Skin epidermis (tissue), 12 donors: ENCODE measurements around the gene CAMK1G.
A peak's percentile ranks its signal among the peaks of the same experiment; 100 is the strongest.

Experiments
- H3K27ac ChIP-seq, 21 experiments: fragments of 200-600 bp; sonication (generic) in 11 of 21; one replicate each; pipeline ENCODE4 v1.5.0; 2020; ENCODE audit warnings: mild to moderate bottlenecking in 3 of 21, inconsistent platforms in 2 of 21, moderate library complexity in 2 of 21
- H3K4me3 ChIP-seq, 7 experiments: fragments of 200-600 bp; sonication (generic) in 2 of 7; one replicate each; pipeline ENCODE4 v1.5.0; 2020; ENCODE audit warnings: inconsistent platforms in 2 of 7, mild to moderate bottlenecking in 2 of 7, moderate library complexity in 1 of 7

The CAMK1G gene

DNA sequence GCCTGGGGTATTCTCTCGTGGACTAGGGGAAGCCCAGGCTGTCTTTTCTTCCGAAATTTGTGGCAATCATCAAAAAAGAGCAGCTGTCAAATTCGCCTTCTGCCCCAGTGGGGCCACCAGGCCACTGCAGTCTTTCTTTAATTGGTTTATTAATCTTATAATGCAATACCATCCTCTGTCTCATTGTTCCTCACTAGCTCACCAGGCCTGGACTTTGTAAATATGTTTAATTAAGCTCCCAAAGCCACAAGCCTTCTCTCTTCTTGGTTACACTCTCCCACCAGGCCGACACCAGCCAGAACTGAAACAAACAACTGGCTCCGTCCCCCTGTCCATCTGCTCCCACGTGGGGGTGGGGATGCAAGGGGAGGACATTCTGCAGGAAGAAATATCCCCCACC is 22.0 kb upstream of the CAMK1G start:
- Histone ChIP-seq H3K4me3 (no peak overlapping the region), H3K27ac (no peak overlapping the region)

DNA sequence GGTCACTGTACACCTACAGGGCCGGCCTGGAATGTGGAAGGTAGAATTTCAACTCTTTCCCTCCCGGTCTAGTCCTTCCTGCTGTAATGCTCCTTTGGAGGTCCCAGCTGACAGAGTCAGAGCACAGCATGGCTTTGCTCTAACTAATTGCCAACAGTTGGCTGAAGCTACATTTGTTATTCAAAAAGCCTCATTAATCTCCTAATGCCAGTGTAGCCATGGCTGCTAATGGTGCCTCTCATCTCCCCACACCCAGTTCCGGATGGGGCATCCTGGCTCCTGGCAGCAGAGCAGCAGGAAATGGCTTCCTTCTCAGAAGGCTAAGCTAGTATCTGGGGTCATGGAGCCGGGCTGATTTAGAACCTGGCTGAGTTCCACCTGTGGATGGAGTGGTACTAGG is 18.7 kb upstream of the CAMK1G start:
- Histone ChIP-seq H3K4me3 (no peak overlapping the region), H3K27ac (no peak overlapping the region)

DNA sequence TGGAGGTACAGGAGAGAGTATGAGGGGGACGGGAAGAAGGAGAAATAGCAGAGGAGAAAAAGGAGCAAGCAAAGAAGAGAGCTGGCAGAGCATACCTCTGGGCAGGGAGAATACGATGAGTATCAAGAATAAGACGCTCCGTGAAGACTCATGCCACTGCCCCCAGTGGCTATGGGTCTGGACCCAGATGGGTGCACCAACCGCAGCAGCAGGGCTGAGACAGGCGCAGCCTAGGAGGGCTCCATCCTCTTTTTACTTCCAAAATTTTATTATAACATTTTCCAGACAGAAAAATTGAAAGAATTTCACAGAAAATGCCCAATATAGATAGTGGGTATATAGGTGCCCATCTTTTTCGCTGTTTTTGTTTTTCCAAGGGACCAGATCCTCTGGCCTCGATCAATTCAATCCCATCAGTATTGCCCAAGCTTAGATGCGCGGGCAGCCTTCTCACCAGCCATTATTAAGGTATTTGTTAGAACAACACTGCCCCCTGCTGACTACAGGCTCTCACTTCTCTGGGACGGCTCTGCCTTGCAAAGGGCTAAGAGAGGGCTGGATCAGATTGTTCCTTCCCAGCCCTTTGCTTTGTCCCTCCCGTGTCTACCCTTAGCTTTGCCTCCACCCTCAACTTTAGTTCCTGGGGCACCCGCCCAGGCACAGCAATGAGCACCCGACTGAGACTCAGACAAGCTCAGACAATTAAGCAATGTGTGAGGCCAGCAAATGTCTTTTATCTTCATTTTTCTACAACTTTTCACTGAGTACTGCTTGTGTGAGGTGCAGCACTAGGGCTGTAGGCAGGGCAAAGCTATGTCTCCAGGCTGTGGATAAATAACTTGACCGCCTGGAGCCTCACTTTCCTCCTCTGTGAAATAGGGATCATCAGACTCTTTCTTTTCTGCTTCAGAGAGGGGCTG is 17.5 kb upstream of the CAMK1G start:
- Histone ChIP-seq H3K27ac (peak overlapping the region in 1 of 21 experiments; percentile 34), H3K4me3 (no peak overlapping the region)

DNA sequence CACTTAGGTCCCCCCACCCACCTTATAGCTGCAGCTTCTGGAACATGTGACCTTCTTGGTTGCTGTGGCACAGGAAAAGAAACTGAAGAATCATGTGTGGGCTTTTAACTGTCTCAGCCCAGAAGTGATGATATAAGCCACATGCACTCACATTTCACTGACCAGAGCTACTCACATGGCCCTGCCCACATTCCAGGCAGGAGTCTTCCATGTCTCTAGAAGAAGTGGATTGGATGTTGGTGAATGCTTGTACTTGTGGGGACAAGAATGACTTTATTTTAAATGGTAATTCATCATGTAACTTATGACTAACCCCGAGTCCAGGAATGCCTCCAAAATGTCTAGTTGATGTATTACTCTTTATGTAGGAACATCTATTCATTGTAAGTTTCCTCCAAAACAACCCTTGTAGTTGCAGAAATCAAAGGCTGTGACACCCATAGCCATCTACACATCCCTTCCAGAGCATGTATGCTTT is 15.8 kb upstream of the CAMK1G start:
- no peak overlapping the region for H3K4me3 ChIP-seq
- no peak overlapping the region for H3K27ac ChIP-seq

DNA sequence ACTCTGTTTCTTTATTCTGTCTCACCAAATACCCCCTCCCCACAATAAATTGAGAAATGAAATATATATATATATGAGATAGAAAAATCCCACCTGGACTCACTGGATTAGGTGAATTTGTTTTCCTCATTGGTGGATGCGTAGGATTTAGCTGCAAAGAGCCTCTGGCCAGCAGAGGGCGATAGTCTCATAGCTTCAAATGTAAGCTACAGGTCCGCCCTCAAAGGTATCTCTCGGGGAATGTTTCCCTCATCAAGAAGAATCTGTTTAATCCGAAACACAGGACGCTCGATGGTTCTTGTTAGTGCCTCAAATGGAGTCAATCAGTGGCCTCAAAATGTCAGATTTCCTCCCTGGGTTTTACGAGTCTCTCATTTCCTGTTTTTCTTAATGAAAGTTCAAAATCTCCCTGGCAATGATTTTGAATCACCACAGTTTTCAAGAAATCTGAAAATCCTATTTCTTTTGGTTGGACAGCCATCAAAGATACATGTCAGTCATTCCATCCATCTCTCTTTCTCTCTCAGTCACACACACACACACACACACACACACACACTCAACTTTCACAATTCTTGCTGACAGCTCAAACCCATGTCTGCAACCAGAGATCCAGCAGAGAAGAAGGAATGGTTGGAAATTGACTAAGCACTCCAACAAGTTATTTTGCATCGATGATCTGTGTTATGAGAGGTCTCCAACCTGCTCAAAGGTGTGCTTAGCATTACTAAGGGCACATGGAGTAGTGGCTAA is 13.9 kb upstream of the CAMK1G start:
- H3K4me3 ChIP-seq, result no peak overlapping the region

DNA sequence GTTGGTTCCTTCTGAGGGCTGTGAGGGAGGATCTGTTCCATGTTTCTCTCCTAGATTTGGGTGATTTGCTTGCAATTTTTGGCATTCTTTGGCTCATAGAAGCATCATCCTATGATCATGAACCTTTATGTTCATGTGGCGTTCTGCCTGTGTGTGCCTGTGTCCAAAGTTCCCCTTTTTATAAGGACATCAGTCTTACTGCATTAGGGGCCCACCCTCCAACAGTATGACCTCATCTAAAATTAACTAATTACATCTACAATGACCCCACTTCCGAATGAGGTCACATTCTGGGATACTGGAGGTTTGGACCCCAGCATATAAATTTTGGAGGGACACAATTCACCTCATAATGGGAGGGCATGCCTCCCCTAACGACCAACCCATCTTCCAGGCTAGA is 12.8 kb upstream of the CAMK1G start:
- H3K27ac ChIP-seq, result no peak overlapping the region
- H3K4me3 ChIP-seq, result no peak overlapping the region

More for the DNA sequence above, 13.9 kb upstream of the CAMK1G start:
- H3K27ac ChIP-seq, result no peak overlapping the region

DNA sequence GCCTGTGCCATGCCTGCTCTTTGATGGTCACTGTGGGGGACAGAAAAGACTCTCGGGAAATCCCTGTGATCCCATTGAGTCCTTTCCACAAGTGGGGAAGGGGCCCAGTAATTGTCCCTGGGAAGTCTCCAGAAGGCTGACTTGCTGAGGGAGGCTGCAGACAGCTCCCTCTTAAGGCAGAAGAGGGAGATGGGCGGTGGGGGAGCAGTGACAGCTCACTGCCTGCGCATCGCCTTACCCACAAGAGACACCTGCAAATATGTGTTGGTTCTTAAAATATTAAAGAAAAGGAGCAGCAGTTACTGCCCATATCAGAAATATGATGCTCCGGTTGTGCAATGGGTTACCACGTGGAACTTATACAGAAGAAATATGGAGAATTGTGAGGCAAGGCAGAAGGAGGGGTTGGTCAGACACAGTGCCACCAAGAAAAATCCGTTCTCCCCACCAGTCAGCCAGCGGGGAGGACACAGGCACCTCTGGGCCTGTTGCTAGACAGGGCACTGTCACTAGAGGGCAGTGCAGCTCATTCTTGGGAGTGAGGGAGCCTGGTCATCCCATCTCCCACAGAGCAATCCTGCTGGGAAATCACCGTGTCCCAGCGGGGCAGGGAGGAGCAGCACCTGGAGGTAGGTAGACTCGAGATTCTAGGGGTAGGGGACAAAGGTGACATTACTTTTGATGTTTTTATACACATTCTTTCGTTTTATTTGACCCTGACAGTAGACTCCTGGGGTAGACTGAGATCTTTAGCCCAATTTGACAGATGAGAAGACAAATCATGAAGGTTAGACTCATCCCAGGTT is 6.9 kb upstream of the CAMK1G start:
- Histone ChIP-seq H3K27ac (no peak overlapping the region), H3K4me3 (no peak overlapping the region)

DNA sequence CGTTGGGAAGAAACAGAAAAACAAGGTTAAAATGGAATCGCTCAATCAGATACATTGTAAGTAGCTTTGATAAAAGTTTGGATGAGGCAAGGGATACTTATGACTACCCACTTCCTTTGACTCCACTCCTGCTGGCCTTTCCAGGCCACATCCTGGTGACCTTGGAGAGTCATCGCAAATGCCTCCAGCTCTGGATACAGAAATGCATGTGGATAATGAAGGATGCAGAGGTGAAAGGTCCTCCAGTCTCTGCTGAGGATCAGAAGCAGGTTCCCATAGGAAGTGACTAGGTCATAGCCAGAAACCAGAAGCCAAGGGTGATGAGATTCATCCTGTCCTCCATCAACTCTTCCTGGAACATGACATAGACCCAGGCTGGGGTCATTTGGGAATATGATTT is 6.2 kb upstream of the CAMK1G start:
- Histone ChIP-seq H3K27ac (no peak overlapping the region), H3K4me3 (no peak overlapping the region)

DNA sequence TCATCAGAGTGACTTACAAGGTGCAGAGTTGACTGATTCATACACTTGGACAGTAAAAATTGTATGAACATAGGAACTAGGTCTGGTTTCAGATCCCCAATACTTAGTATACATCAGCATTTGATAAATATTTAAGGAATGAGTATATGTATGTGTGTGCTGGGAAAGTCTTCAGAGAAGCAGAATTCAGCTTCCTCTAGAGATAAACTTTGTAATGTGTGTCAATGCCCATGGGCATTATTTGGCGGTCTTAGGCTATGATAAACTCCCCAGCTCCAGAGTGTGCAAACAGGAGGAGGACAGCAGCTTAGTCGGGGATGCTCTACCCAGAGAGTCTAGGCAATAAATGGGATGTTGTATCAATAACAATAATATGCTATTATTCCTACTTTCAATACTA is 2.9 kb upstream of the CAMK1G start:
- Histone ChIP-seq H3K27ac (no peak overlapping the region), H3K4me3 (no peak overlapping the region)

DNA sequence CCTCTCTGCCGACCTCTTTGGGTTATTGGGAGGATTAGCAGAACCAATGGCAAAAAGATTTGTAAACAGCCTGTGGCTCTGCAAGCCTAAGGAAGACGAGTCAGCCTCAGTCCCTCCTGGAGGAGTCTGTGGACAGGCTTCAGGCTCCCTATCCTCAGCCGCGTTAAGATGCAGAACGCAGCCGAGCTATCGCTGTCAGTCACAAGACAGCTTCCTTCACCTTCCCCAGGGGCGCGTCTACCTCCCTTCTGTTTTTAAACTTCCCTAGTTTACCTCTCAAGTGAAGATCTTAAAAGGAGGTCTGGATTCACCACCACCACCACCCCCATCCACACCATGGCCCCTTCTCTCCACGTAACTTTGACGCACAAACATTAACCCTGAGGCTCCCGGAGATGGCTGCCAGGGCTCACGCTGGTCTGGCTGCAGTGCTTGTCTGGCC is 738 bp downstream of the CAMK1G start:
- Histone ChIP-seq H3K27ac (no peak overlapping the region), H3K4me3 (no peak overlapping the region)

DNA sequence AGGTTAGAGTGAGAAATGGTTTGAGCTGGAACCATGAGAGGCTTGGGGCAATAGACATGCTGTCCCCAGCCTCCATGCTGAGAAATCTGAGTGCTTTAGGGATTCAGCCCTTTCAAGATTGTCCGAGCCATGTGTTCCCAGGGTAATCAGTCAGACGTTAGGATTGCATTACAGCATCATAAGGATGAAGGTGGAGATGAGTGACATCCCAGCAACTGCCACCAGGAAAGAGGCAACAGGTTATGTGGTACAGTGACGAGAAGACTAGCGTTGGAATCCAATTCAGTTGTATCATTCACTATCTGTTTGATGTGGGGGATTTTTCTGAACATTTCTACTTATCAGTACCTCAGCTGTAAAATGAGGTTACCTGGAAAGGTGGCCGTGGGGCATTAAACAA is 1.7 kb downstream of the CAMK1G start:
- H3K4me3 ChIP-seq, result no peak overlapping the region

DNA sequence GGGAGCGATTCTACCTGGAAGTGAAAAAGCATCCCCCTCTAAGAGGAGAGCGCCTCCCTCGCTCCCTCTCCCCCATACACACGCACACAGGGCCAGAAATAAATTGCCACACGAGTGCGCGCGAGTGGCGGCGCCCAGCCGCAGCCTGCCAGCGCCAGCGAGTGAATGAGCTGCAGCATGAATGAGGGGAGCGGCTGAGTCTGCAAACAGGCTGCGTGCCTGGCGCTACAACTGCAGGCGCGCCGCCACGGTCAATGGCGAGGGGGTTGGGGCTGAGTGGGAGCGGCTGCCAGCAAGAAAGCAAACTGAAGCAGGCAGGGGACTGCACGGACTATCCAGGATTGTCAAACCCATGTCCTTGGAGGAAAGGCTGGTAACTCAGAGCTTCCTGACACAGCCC is 2.2 kb downstream of the CAMK1G start:
- no peak overlapping the region for H3K4me3 ChIP-seq
- no peak overlapping the region for H3K27ac ChIP-seq

More for the DNA sequence above, 1.7 kb downstream of the CAMK1G start:
- no peak overlapping the region for H3K27ac ChIP-seq

DNA sequence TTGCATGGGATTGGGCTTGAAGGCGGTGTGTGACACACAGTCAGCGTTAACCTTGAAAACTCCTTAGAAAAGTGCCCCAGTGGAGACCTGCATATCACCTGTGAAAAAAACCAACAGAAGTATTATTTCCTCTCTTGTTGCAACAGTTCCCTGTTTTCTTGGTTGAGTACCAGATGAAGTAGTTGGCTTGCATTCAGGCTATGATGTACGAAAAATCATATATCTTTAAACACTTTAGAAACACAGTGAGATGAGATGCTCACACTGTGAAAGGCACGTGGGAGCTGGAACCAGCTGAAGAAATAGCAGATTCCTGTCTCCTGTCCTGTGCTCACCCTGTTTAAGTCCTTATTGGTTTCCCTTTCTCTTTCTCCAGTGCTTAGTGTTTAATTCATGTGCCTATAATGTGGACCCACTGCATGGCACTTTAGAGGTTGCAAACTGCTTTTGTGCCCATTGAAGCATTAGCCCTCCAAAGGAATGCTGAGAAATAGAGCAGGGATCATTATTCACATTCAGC is 2.8 kb downstream of the CAMK1G start:
- Histone ChIP-seq H3K4me3 (no peak overlapping the region), H3K27ac (no peak overlapping the region)

DNA sequence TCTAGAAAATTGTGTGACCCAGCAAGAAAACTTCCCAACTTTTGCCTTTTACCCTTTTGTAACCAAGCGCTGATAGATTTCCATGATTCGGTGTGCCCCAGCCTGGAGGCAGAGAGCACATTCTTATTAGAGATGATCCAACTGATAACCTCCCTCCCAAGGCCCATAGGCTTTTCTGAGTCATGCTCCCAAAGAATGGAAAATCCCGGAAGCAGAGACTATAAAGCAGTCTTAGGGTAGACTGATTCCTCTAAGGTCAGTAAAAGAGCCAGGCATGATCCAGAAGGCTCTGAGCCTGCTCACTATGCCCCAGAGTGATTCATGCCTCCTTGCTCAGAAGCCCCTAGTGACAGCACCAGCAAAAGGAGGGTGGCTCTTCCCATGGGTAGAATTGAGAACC is 4.3 kb downstream of the CAMK1G start:
- Histone ChIP-seq H3K27ac (no peak overlapping the region), H3K4me3 (no peak overlapping the region)

DNA sequence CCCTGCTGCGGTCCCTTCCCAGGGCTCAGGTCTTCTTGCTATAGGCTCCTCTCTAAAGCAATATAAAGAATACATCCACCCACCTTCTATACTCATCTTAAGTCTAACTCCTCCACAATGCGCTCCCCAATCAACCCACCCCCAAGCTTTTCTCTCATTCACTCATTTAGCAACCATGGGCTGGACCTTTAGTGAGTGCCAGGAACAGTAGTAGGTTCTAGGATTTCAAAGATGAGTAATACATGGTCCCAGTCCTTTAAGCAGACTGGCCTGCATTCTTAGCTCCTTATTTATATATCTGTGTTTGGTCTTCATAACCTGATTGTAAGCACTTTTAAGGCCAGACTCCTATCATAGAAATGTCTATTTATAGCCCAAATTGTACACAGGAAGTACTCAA is 5.9 kb downstream of the CAMK1G start:
- H3K27ac ChIP-seq, result no peak overlapping the region
- H3K4me3 ChIP-seq, result no peak overlapping the region

DNA sequence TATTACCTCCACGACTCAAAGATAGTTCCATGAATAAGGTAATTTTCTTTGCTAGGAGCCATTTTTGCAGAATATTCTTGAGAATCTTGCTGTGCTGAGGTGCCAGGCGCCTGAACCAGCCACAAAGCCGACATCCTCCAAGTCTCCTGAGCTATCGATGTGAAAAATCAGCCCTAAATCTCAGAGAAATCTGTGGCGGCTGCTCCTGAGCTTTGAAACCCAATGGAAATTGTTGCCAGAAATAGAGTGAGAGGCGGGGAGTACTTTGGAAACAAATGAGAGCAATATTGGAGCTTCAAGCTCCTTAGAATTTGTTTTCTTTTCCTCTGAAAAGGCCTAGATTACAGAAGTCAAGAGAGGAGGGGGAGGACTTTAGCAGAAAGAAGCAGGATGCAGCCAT is 6.3 kb downstream of the CAMK1G start:
- H3K4me3 ChIP-seq, result no peak overlapping the region
- no peak overlapping the region for H3K27ac ChIP-seq

DNA sequence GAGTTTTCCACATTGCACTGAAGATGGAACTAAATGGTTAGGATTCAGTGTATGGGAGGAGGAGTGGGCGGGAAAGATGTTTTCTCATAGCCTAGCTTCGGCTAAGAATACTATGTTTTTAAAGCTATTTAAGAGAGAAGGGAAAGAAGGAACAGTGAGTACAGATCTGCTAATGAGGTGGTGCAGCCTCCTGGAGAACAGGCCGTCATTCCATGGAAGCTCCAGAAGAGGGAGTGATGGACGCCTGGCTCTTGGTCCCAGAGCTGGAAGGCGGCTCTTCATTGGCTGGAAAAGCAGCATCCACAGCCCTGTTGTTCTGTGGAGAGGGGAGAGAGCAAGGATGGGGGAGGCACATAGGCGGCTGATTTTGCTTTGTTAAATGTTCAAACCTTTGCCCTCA is 6.9 kb downstream of the CAMK1G start:
- Histone ChIP-seq H3K27ac (no peak overlapping the region), H3K4me3 (no peak overlapping the region)

DNA sequence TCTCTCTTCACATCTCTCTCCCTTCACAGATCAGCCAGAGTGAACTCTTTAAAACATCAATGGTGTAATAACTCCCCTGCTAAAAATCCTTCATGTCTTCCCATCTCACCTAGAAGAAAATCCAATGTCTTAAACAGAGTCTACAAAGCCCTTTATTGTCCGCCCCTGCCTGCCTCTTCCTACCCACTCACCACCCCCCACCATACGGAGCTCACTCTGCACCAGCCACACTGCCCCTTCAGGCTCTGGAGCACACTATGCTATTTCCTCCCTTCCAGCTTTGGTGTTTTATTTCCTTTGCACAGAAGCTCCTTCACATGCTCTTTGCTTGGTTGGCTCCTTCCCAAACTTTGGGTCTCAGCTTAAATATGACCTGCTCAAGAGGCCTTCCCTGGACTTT is 10.2 kb downstream of the CAMK1G start:
- no peak overlapping the region for H3K4me3 ChIP-seq
- H3K27ac ChIP-seq, result no peak overlapping the region

DNA sequence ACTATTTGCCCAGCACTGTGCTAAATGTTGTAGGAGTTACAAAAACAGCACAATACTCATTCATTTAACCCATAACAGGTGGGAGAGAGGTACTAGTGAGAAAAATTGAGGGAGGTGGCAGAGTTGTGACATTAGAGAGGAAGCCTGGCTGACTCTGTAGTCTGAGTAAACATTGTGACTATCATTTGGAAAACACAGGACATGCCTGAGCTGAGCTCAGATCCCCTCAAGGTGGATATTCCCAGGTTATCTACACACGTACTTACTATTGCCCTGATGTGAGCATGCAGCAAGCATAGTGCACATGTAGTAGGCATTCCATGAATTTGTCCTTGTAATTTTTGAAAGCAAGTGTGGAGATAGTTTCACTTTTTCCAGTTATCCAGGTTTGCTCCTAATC is 10.9 kb downstream of the CAMK1G start:
- Histone ChIP-seq H3K4me3 (no peak overlapping the region), H3K27ac (no peak overlapping the region)

DNA sequence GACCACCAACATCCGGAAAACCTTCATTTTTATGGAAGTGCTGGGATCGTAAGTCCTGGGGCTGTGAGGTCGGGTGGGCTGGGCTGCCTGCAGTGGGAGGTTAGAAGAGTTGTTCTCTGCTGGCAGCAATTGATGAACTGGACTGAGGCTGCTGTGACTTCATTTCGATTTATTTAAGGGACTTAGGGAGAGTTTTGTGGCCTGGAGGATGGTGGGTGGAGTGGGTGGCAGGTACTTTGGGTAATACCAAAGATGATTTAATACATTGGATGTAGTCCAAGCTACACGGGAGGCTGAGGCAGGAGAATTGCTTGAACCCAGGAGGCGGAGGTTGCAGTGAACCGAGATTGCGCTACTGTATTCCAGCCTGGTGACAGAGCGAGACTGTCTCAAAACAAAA is 11.5 kb downstream of the CAMK1G start:
- Histone ChIP-seq H3K4me3 (no peak overlapping the region), H3K27ac (no peak overlapping the region)
